B cell (primary cell): ENCODE results near the gene ATP6V0E2.

Experiments used
- EZH2 ChIP-seq: IDR thresholded peaks from 2 replicates; pipeline ENCODE4 v1.6.1; 2012; ENCODE audit warnings: borderline replicate concordance, low read depth, mild to moderate bottlenecking, moderate library complexity, low read length; ENCODE audit not compliant: insufficient read depth, poor library complexity, severe bottlenecking
- TF ChIP-seq, protein P1 (sequence below): fragments of 200-600 bp; IDR thresholded peaks from one replicate; pipeline ENCODE4 v1.8.0; 2022; ENCODE audit warnings: antibody characterized with exemption, mild to moderate bottlenecking

DNA sequence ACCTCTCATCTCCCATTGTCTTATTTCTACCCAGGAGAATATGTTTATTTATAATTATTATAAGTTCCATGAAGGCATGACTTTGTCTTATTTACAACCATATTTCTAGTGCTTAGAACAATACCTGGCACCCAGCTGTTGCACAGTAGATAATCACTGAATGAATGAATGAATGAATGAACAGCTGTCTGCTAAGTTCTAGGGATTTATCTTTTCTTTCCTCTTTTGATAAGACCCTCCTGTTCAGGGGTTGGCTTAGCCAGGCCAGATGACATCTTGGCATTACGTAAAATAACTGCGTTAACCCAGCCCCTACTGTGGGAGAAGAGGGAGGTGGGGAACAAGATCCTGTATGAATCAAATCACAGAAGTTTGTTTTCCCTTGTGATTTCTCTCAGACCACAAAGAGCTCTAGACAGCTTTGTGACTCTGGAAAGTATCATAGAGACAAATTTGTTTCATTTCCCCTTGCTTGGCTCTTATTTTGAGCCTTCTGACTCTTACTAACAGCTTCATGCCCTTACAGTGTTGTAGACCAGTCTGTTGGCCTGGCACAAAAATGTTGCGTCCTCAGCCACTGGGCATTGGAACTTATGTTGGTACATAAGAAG is 27.2 kb upstream of the ATP6V0E2 start:
- TF ChIP-seq, protein P1, sequence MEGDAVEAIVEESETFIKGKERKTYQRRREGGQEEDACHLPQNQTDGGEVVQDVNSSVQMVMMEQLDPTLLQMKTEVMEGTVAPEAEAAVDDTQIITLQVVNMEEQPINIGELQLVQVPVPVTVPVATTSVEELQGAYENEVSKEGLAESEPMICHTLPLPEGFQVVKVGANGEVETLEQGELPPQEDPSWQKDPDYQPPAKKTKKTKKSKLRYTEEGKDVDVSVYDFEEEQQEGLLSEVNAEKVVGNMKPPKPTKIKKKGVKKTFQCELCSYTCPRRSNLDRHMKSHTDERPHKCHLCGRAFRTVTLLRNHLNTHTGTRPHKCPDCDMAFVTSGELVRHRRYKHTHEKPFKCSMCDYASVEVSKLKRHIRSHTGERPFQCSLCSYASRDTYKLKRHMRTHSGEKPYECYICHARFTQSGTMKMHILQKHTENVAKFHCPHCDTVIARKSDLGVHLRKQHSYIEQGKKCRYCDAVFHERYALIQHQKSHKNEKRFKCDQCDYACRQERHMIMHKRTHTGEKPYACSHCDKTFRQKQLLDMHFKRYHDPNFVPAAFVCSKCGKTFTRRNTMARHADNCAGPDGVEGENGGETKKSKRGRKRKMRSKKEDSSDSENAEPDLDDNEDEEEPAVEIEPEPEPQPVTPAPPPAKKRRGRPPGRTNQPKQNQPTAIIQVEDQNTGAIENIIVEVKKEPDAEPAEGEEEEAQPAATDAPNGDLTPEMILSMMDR, result no peak
- TF ChIP-seq EZH2, result no peak
